Fibroblast of lung (primary cell): Measurements from ENCODE around the gene MBNL3.

Experiments used
- EZH2 ChIP-seq: IDR thresholded peaks from 2 replicates; pipeline ENCODE4 v1.5.1; 2012; ENCODE audit warnings: low read length, control low read depth, mild to moderate bottlenecking; ENCODE audit errors: missing control alignments
- TF ChIP-seq, protein P1 (sequence below), 2 donors: IDR thresholded peaks in 1 of 2; conservative IDR thresholded peaks in 1 of 2; 1 replicate in 1 of 2; 2 replicates in 1 of 2; pipeline ENCODE4 v1.5.1; 2011 to 2012; ENCODE audit warnings: low read length in 2 of 2, control low read depth in 1 of 2, inconsistent platforms in 1 of 2, low read depth in 1 of 2, mild to moderate bottlenecking in 1 of 2

DNA sequence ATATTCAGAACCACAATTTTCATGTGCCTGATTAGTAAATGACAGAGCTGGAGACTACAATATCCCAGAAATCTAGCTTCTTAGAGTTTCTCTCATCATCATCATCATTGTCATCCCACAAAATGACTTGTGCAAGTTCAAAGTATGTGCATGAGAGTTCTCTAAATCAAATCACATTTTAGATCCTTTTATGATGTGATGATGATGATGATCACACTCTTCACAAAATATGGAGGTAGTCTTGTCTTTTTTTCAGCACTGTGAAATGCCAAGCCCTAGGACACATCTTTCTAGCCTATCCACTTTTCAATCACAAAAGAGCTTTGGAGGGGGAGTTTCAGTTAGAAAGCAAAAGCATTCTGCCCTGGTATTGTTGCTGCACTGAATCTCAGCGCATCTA is 7.4 kb downstream of the MBNL3 start:
- TF ChIP-seq, protein P1, sequence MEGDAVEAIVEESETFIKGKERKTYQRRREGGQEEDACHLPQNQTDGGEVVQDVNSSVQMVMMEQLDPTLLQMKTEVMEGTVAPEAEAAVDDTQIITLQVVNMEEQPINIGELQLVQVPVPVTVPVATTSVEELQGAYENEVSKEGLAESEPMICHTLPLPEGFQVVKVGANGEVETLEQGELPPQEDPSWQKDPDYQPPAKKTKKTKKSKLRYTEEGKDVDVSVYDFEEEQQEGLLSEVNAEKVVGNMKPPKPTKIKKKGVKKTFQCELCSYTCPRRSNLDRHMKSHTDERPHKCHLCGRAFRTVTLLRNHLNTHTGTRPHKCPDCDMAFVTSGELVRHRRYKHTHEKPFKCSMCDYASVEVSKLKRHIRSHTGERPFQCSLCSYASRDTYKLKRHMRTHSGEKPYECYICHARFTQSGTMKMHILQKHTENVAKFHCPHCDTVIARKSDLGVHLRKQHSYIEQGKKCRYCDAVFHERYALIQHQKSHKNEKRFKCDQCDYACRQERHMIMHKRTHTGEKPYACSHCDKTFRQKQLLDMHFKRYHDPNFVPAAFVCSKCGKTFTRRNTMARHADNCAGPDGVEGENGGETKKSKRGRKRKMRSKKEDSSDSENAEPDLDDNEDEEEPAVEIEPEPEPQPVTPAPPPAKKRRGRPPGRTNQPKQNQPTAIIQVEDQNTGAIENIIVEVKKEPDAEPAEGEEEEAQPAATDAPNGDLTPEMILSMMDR (conservative IDR thresholded peaks at IDR 0.05 in 1 of 2, IDR thresholded peaks at IDR 0.05 in 1 of 2; ENCODE audit: low read depth in 1 of 2, low read length in 2 of 2) = no peak
- TF ChIP-seq EZH2 = no peak
